Mesodermal cell (in vitro differentiated cells): ENCODE data around the gene CYBA.

ENCODE experiments used
- H3K27ac ChIP-seq: 2 replicates; pipeline ENCODE4 v1.7.0; 2013; ENCODE audit warnings: mild to moderate bottlenecking, low read depth, low read length, moderate library complexity; ENCODE audit not compliant: severe bottlenecking
- H3K36me3 ChIP-seq: 2 replicates; pipeline ENCODE4 v1.7.1; 2013; ENCODE audit warnings: mild to moderate bottlenecking, low read length, moderate library complexity; ENCODE audit not compliant: control insufficient read depth, insufficient read depth
- H3K4me1 ChIP-seq: one replicate; pipeline ENCODE4 v1.7.1; 2013; ENCODE audit warnings: mild to moderate bottlenecking, low read length; ENCODE audit not compliant: insufficient read depth, control insufficient read depth, poor library complexity, severe bottlenecking
- H3K4me3 ChIP-seq: 2 replicates; pipeline ENCODE4 v1.7.0; 2013; ENCODE audit warnings: low read length, control low read depth, mild to moderate bottlenecking; ENCODE audit not compliant: insufficient read depth, poor library complexity, severe bottlenecking; ENCODE audit errors: extremely low read depth
- H3K9me3 ChIP-seq: 2 replicates; pipeline ENCODE4 v1.7.1; 2013; ENCODE audit warnings: mild to moderate bottlenecking, low read length, moderate library complexity; ENCODE audit not compliant: control insufficient read depth
- WGBS, 2 experiments: methylation state at CpG; one replicate each; pipeline ENCODE4 v1.1.5; 2013; ENCODE audit warnings: missing lambda C conversion rate in 2 of 2; ENCODE audit not compliant: insufficient coverage in 2 of 2; 5-methylcytosine and 5-hydroxymethylcytosine counted together

The CYBA gene

GRCh38 chr16:88606148-88606757 lies 44.6 kb downstream of the CYBA start:
- peaks cover under 1% of the 10 kb centered on the region for H3K4me1 ChIP-seq

GRCh38 chr16:88605186-88606147 lies 45.4 kb downstream of the CYBA start:
- WGBS, 2 experiments: 91 to 93% methylated on average over 4 to 15 of the region's 20 CpGs
- peaks cover 81% of the 10 kb centered on the region for H3K36me3 ChIP-seq
- no peak overlapping the region for H3K4me3 ChIP-seq
- H3K27ac ChIP-seq: no peak overlapping the region
- no peaks in the 10 kb centered on the region for H3K4me1 ChIP-seq
- no peaks in the 10 kb centered on the region for H3K9me3 ChIP-seq

More at GRCh38 chr16:88606148-88606757, 44.6 kb downstream of the CYBA start:
- Histone ChIP-seq H3K4me3 (no peak overlapping the region), H3K36me3 (peaks cover 81% of the 10 kb centered on the region), H3K9me3 (no peaks in the 10 kb centered on the region), H3K27ac (no peak overlapping the region)
- 92 to 95% methylated on average over 15 to 16 of the region's 17 CpGs for WGBS, 2 experiments

GRCh38 chr16:88602091-88602490 lies 48.8 kb downstream of the CYBA start:
- Histone ChIP-seq H3K4me3 (no peak overlapping the region), H3K4me1 (no peaks in the 10 kb centered on the region), H3K36me3 (peaks cover 86% of the 10 kb centered on the region), H3K9me3 (no peaks in the 10 kb centered on the region), H3K27ac (no peak overlapping the region)
- 87 to 88% methylated on average over 5 to 7 of the region's 7 CpGs for WGBS, 2 experiments

- Histone ChIP-seq H3K9me3 (no peaks in the 10 kb centered on the region), H3K36me3 (peaks cover 80% of the 10 kb centered on the region), H3K4me1 (no peaks in the 10 kb centered on the region), H3K27ac (no peak overlapping the region), H3K4me3 (no peak overlapping the region)
- 92 to 98% methylated on average over 6 to 8 of the region's 9 CpGs for WGBS, 2 experiments
Observed at GRCh38 chr16:88601313-88602036, 49.4 kb downstream of the CYBA start.

DNA sequence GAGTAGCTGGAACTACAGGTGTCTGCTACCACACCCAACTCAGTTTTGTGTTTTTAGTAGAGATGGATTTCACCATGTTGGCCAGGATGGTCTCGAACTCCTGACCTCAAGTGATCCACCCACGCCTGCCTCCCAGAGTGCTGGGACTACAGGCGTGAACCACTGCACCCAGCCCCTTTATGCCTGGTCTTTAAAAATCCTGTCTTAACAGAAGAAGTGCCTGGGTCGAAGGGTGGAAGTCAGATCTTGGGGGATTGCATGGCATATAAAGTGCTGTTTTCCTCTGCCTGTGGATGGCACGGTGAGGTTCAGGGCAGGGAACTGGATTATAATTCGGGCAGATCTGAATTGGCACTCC lies 50.3 kb downstream of the CYBA start:
- Histone ChIP-seq H3K4me3 (no peak overlapping the region), H3K9me3 (no peaks in the 10 kb centered on the region), H3K4me1 (no peaks in the 10 kb centered on the region), H3K27ac (no peak overlapping the region), H3K36me3 (peaks cover 76% of the 10 kb centered on the region)
- 89 to 96% methylated on average over 5 to 6 of the region's 6 CpGs for WGBS, 2 experiments

- H3K36me3 ChIP-seq: peaks cover 73% of the 10 kb centered on the region
- H3K4me3 ChIP-seq: no peak overlapping the region
- no peaks in the 10 kb centered on the region for H3K4me1 ChIP-seq
- H3K27ac ChIP-seq: no peak overlapping the region
- 95 to 98% methylated on average over 23 to 24 of the region's 25 CpGs for WGBS, 2 experiments
- H3K9me3 ChIP-seq: no peaks in the 10 kb centered on the region
Observed at GRCh38 chr16:88599825-88600538, 50.9 kb downstream of the CYBA start.

- Histone ChIP-seq H3K9me3 (no peaks in the 10 kb centered on the region), H3K4me3 (no peak overlapping the region), H3K27ac (no peak overlapping the region), H3K36me3 (peaks cover 68% of the 10 kb centered on the region), H3K4me1 (no peaks in the 10 kb centered on the region)
- WGBS, 2 experiments: 93 to 96% methylated on average over 10 to 12 of the region's 14 CpGs
Observed at GRCh38 chr16:88599092-88599733, 51.6 kb downstream of the CYBA start.

GRCh38 chr16:88597856-88598491 lies 52.9 kb downstream of the CYBA start:
- WGBS, 2 experiments: 90 to 91% methylated on average over 15 to 17 of the region's 21 CpGs
- Histone ChIP-seq H3K36me3 (peaks cover 69% of the 10 kb centered on the region), H3K4me1 (no peaks in the 10 kb centered on the region), H3K4me3 (no peak overlapping the region), H3K9me3 (no peaks in the 10 kb centered on the region), H3K27ac (no peak overlapping the region)

DNA sequence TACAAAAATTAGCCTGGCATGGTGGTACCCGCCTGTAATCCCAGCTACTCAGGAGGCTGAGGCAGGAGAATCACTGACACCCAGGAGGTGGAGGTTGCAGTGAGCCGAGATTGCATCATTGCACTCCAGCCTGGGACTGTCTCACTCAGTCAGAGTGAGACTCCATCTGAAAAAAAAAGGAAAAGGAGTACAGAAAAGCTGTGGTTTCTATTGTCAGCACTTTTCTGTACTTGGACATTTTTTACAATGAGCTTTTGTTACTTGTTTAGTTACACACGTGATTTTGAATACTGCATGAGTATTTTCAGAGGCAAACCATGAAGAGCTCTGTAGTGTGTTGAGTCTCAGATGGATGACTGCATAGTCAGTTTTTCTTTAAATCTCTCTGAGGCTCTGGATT lies 54.4 kb downstream of the CYBA start:
- WGBS, 2 experiments: 93 to 100% methylated on average over 2 to 3 of the region's 3 CpGs
- H3K4me1 ChIP-seq: no peaks in the 10 kb centered on the region
- H3K27ac ChIP-seq: no peak overlapping the region
- no peak overlapping the region for H3K4me3 ChIP-seq
- H3K9me3 ChIP-seq: no peaks in the 10 kb centered on the region
- H3K36me3 ChIP-seq: peaks cover 69% of the 10 kb centered on the region
